GM18505 (cell line): Measurements from ENCODE around the gene CARMIL1.

Source experiments
- ATAC-seq: cut with Tn5 transposase; IDR thresholded peaks from one replicate; pipeline ENCODE4 v1.9.1; 2021; ENCODE audit not compliant: unreplicated experiment
- POLR2A ChIP-seq: IDR thresholded peaks from 4 replicates; pipeline ENCODE4 v1.6.1; 2011; ENCODE audit warnings: borderline replicate concordance; ENCODE audit not compliant: insufficient read depth, insufficient read length; ENCODE audit errors: extremely low read depth

Gene CARMIL1

DNA sequence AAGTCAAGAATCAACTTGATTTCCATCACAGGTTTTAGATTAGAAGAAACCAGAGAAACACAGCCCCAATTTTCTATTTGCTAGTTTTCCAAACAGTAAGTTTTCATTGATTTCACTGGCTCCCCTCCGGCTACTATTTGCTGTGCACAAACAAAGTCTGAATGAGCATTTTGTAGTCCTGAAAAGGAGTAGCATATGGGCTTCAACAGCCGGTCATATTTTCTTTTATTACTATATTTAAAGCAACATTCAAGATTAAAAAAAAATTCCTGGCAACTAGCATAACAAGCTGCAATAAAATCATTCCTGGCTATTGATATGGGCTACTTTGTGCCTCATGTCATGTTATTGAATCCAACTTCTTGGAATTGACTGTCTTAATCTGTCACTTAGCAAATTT is 48.3 kb downstream of the CARMIL1 start:
- no peak for ATAC-seq
- no peak for TF ChIP-seq POLR2A

DNA sequence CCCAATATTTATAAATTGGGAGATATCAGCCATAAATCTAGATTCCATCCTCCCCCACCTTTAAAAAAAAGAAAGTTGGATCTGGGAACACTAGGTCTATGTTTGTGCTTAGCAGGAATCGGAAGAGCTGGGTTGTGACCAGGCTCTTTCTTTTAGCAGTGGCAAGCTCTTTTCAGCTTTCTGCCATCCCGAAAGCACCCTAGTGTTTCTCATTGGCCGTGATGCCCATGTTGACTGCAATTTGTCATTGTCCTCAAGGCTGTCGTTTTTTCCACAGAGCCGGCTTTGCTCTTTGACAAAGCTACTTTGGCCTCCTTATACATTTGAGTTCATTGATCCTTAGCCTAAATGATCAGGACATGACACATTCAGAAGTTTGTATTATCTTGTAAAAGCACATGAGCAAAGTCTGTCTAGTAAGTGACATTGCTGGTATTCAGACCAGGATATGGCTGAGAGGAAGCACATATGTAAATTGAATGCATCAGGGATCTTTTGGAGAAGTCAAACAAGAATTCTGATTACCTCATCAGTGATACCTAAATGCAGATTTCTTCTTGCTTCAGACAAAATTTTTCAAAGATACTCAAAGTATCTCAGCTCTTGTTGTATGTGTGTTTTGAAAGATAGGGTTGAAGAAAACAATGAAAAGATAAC is 50.1 kb downstream of the CARMIL1 start:
- no peak for TF ChIP-seq POLR2A
- no peak for ATAC-seq

DNA sequence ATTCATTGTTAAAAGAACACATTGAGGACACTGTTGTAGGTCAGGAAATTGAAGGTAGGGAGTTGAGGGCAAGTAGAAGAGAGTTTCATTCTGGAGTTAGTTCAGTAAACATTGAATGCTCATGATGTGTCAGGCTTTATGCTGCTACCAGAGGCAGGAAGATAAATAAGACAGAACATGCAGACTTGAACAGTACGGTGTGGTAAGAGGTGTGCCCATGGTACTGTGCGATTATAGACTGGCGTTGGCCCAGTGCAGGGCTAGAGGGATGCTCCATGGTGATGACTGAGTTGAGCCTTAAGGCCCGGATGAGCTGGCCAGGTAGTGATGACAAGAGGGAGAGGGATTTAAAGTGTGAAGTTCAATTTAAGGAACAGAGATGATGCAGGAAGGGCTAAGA is 50.8 kb downstream of the CARMIL1 start:
- no peak for ATAC-seq

DNA sequence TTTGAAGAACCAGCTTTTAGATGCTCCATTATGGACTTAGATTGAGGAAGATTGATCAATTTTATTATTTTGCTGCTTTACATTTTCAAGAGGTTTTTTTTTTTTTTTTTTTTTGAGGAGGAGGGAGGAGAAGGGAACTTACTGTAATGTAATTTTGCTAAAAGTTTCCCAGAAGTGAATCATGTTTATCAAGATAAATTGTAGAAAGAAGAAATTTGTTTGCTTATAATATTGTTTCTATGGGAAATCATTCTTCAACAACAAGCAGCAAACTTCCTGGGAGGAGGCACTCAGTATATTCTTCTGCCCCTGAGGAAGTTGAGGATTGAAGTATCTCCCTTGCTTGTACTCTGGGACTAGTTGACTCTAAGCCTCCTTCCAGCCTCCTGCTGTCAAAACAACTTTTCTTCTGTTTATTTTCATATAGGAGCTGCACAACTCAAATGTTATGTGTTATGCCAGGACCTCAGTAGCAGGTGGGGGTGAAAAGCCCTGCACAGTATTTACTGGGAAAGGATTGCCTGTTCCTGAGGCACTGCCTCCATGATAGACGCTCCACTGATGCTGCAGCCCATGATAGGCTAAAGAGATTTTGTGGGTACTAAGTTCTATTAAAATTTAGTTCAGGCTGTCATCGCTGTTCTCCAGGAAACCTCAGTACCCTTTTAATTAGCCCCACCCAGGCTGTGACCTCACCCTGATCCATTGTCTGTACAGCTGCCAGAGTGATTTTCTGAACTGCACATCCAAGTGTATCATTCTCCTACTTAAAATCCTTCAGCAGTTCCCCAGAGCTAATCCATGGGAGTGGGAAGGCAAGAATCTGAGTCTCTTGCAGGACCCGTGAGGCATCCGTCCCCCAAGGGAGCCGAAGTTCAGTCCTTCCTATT is 51.9 kb downstream of the CARMIL1 start:
- no peak for TF ChIP-seq POLR2A
- no peak for ATAC-seq

More for the DNA sequence above, 50.8 kb downstream of the CARMIL1 start:
- TF ChIP-seq POLR2A: no peak

- no peak for ATAC-seq
- no peak for TF ChIP-seq POLR2A
Observed at GRCh38 chr6:25332165-25332564, 53.0 kb downstream of the CARMIL1 start.

DNA sequence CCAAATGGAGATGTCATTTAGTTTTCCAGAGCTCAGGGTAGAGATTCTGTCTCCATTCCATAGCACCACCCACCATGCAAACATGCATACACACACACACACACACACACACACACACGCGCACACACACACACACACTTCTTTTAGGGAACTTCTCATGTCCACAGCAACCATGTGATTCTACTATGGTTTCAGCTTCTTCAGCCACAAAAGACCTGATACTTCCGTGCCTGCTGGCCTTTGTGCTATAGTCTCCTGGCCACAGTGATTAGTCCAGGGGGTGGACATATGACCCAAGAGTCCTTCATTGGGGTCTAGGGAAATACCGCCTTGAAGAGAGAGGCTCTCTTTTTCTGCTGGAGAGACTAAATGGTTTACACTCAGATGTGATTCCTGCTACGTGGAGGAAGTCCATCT is 53.5 kb downstream of the CARMIL1 start:
- TF ChIP-seq POLR2A: no peak
- no peak for ATAC-seq

- no peak for ATAC-seq
- TF ChIP-seq POLR2A: no peak
Observed at GRCh38 chr6:25333471-25333870, 54.3 kb downstream of the CARMIL1 start.

GRCh38 chr6:25334793-25335192 is 55.6 kb downstream of the CARMIL1 start:
- TF ChIP-seq POLR2A: no peak
- no peak for ATAC-seq

DNA sequence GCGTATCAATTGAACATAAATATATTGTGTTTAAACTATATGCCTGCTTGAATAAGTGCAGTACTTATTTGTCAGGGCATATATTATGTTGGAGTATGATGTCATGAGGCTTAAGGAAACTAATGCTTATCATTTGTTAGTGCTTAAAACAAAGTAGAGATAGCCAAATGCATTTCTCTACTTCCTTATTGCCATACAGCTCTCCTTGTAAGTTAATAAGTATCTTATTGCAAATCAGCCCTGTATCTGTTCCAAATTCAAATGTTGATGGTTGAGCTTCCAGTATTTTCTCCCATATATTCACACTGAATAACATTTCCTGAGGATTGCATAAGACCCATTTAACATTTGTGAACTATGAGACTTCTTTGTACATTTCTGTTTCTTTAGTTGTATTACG is 57.8 kb downstream of the CARMIL1 start:
- no peak for TF ChIP-seq POLR2A
- no peak for ATAC-seq

- TF ChIP-seq POLR2A: no peak
- ATAC-seq: no peak
Observed at GRCh38 chr6:25337431-25337830, 58.3 kb downstream of the CARMIL1 start.

- TF ChIP-seq POLR2A: no peak
- ATAC-seq: no peak
Observed at GRCh38 chr6:25340431-25341202, 61.4 kb downstream of the CARMIL1 start.

DNA sequence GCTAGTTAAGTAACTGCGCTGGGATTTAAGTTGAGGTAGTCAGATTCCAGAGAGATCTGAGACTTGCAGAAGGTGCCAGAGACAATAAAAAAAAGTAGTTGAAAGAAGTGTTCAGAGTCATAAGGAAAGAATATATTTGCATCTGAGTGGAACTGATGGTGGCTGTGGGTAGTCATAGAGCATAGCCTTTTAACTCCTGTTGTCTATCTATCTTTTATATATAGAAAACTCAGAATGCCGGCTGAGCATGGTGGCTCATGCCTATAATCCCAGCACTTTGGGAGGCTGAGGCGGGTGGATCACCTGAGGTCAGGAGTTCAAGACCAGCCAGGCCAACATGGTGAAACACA is 62.0 kb downstream of the CARMIL1 start:
- TF ChIP-seq POLR2A: no peak
- ATAC-seq: no peak

- no peak for TF ChIP-seq POLR2A
- ATAC-seq: no peak
Observed at GRCh38 chr6:25341923-25342619, 62.9 kb downstream of the CARMIL1 start.
